Activated gamma-delta T cell (primary cell): ENCODE data around the gene FRMD4B.

Experiments
- DNase-seq: peaks from one replicate; lab custom pipeline; 2025; lab: John Stamatoyannopoulos, UW

The FRMD4B gene

GRCh38 chr3:69200384-69201068 lies 185.4 kb downstream of the FRMD4B start:
- DNase-seq = no peak

DNA sequence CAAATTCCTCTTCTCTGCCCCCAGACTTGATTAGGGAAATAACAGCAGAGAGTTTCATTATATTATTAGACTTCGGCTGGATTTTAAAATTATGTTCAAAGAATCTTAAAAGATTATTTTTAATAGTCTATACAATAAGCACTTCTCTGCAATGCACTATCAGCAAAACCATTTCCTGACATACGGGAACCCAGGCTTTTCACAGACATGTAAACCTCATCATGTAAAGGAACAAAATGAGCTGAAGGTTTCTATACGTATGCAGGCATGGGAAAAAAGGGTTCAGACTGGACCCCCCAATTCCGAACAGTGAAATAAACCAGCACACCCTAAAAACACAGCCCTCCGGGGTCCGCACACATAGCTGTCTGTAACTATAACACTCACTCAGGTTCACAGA lies 185.9 kb downstream of the FRMD4B start:
- no peak for DNase-seq

DNA sequence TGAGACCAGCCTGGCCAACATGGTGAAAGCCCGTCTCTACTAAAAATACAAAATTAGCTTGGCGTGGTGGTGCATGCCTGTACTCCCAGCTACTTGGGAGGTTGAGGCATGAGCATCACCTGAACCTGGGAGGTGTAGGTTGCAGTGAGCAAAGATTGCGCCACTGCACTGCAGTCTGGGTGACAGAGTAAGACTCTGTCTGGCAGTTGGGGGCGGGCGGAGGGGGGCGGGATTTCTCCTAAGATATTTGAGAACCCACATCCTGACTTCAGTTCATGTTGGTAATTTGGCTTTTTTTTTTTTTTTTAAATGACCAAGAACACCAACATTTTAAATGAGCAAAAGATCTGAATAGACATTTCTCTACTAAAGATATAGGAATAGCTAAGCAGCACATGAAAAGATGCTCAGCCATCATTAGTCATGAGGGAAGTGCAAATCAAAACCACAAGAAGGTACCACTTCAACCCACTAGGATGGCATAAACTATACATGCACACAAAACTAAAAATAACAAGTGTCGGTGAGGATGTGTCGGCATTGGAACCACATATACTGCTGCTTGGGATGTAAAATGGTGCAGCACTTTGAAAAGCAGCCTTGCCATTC lies 187.9 kb downstream of the FRMD4B start:
- DNase-seq = peak; percentile 33

- no peak for DNase-seq
Measured at GRCh38 chr3:69197455-69197854, 188.4 kb downstream of the FRMD4B start.

GRCh38 chr3:69196876-69197275 lies 189.0 kb downstream of the FRMD4B start:
- no peak for DNase-seq

GRCh38 chr3:69194431-69195165 lies 191.3 kb downstream of the FRMD4B start:
- DNase-seq = no peak

DNA sequence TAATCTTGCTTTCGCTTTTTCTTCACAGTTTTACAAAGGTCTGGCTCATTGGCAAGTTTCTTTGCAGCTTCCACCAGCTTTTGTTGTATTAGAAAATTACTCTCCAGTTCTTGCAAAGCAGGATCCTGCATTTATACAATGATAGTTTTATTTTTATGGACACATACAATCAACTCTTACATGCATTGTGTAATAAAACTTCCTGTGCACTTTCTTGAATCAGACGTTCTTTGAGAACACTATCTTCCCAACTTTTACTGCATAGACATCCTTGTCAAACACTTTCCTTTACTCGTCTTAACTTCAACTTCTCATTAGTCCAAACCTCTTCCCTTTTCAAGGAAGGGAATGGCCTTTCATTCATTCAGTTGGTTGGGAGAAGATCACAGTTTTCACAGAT lies 192.1 kb downstream of the FRMD4B start:
- DNase-seq = no peak

- no peak for DNase-seq
Measured at GRCh38 chr3:69191516-69191915, 194.4 kb downstream of the FRMD4B start.

GRCh38 chr3:69189487-69189886 lies 196.4 kb downstream of the FRMD4B start:
- no peak for DNase-seq

GRCh38 chr3:69186575-69187093 lies 199.3 kb downstream of the FRMD4B start:
- no peak for DNase-seq

- DNase-seq = no peak
Measured at GRCh38 chr3:69182588-69183316, 203.1 kb downstream of the FRMD4B start.

DNA sequence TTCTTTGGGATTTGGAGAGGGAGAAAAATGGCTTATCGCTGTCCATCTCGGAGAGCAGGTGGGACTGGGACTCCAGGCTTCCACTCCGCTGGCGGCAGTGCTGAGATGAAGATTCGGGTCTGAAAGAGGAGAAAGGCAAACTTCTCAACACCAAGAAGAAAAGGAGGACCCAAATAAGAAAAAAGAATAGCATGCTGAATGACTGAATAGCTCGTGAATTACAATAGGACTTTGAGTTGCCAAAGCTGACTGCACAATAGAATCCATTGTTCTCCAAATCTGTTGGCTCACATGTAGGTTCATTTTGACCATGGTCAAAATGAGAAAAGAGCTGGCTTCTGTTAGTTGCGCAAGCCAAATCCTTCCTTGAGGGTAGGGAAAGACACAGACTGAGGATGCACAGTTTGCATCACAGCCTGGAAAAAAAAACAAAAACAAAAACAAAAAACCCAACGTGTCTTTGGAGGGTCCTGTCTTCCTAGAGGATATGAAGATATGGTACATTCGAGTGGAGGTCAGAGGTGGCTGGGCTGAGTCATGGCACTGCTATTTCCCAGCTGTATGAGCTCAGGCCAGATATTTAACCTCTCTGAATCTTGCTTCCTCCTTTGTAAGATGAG lies 204.2 kb downstream of the FRMD4B start:
- no peak for DNase-seq

DNA sequence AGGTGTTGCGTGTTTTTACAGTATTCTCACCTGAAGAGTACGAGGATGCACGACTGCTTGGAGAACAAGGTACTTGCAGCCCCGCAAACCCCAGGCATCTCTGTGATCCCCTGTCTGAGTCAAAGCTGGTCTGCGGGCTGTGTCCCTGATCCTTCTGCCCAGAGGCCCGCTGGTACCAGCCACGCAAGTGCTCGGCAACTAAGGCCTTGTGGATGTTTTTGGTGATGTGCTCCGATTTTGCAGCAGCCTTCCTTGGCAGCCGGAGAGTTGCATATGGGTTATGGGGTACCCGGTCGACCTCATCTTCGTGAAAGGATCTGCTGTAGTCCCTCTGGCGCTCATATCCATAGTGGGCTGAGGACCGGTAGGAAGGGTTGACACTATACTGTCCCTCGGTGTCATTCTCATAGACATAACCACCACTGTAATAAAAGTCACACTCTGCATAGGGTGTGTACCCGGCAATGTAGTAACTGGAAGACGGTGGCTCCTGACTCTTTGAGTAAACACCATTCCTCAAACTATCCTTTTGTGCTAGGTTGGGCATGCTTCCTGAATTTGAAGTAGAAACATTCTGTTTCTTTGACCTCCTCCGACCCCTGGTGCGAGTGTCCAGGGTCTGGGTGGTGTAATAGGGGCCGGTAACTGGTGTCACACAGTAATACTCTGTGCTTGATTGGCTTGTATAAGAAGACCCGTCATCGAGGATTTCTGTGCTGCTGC lies 204.9 kb downstream of the FRMD4B start:
- DNase-seq = no peak

- DNase-seq = no peak
Measured at GRCh38 chr3:69179740-69180372, 206.0 kb downstream of the FRMD4B start.

- no peak for DNase-seq
Measured at GRCh38 chr3:69178838-69179739, 206.8 kb downstream of the FRMD4B start.

DNA sequence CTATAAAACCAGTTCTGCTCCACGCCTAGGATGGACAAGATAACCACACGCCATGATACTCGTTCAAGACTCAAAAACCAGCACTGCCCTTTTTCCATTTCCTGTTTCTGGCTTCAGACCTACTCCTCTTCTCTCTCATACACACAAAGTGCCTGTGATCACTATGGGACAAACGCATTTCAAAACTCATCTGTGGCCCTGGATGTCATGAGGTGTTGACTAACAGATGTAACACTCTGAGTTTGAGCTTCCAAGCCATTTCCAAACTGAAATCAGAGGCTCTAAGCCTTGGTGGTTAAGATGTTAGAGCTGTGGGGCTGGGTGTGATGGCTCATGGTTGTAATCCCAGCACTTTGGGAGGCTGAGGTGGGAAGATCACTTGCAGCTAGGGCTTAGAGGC lies 207.8 kb downstream of the FRMD4B start:
- no peak for DNase-seq

DNA sequence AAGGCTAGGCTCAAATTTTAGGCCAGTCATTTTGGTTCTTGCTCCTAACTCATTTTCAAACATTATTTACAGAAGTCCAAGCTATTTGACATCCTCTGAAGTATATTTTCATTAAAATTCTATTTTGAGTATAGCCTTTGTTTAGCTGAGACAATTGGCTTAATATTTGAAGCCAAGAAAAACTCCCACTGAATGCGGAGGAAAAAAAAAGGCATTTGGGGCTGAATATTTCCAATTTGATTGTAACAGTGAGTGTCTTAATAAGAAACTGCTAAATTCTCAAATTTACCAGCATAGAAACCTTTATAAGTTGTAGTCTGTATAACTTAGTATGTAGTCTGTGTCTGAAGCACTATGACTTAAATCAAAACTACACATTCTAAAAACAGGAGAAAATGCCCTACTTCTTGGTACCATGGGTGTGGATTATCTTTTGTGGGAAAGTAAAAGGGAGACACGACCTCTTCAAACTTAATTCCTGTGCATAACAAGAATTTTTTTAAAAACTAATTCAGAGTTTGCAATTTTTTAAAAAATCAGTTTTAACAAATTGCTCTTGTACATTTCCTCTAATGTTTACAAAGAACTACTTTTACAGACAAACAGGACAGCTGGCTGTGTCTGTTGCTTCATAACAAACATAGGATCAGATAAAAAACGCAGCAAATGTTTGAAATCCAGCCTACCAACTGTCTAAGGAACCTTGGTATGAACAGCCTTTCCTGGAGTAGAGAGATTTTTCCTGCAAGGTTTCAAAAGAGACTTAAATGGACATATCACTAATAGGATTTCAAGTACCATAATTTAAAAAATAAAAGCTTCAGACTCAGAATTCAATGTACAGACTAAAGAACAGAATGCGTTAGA lies 210.8 kb downstream of the FRMD4B start:
- DNase-seq = no peak

DNA sequence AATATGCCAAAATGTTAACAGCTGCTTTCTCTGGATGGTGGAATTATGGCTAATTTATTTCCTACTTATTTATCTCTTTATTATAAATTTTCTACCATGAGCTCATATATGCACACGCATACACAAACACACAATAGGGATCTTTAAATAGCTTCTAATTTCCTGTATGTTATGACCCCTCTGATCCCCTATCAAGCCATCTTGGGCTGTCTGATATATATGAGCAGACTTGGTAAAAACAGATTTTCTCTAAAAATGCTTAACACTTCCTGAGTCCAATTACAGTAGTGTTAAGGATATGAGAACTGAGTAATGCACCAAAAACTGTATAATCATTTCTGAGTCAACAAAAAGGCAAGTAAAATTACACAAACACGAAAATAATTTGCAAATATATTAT lies 211.4 kb downstream of the FRMD4B start:
- DNase-seq = no peak

DNA sequence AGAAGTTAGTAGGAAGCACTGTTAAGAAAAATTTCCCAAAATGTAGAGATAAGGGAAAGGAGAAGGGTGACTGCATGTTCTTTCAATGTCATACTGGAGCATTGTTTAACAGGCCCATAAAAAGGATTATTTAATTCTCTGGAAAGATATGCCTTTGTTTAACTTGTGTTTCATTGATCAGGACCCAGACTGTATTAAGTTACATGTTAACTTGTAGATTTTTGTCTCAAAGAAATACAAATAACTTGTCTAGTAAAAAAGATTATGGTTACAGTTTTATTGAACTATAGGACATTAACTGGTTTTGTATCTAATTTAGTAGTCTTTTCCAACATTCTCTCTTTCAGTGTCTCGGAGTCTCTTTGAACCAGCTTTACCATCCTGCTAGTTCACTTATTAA lies 213.8 kb downstream of the FRMD4B start:
- DNase-seq = no peak
